ENCODE results near the gene FOXD3.

DNA sequence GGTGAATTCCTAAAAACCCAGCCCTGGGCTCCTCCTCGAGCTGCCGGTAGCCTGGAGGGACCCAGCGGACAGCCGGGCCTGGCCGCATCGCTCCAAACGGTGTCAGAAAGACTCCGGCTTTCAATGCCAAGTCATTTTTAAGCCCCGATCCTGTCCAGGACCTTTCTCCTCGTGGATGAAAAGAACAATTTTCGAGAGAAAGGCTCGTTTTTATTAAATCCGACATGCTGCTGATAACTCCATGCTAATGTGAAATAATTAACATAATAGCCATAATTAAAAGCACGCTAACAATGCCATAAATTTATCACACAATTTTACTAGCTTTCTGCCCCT lies 4.6 kb upstream of the FOXD3 start:
- TF ChIP-seq, protein P1, sequence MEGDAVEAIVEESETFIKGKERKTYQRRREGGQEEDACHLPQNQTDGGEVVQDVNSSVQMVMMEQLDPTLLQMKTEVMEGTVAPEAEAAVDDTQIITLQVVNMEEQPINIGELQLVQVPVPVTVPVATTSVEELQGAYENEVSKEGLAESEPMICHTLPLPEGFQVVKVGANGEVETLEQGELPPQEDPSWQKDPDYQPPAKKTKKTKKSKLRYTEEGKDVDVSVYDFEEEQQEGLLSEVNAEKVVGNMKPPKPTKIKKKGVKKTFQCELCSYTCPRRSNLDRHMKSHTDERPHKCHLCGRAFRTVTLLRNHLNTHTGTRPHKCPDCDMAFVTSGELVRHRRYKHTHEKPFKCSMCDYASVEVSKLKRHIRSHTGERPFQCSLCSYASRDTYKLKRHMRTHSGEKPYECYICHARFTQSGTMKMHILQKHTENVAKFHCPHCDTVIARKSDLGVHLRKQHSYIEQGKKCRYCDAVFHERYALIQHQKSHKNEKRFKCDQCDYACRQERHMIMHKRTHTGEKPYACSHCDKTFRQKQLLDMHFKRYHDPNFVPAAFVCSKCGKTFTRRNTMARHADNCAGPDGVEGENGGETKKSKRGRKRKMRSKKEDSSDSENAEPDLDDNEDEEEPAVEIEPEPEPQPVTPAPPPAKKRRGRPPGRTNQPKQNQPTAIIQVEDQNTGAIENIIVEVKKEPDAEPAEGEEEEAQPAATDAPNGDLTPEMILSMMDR (IDR thresholded peaks at IDR 0.05; ENCODE audit: low read depth, low read length), result no peak
- TF ChIP-seq, protein P2, sequence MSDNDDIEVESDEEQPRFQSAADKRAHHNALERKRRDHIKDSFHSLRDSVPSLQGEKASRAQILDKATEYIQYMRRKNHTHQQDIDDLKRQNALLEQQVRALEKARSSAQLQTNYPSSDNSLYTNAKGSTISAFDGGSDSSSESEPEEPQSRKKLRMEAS (IDR thresholded peaks at IDR 0.05; ENCODE audit: low read depth, low read length), result no peak
